CD4-positive, CD25-positive, alpha-beta regulatory T cell (primary cell): ENCODE results near the gene NCK2. TPM values are rescaled to one million over a fixed set of nuclear protein-coding genes. Genes with fewer than 3 reads are reported as not detected.
A peak's percentile ranks its signal among the peaks of the same experiment; 100 is the strongest.

ENCODE experiments used
- ATAC-seq, 2 donors: fragments of 150-1000 bp; cut with Tn5 transposase; one replicate each; pipeline ENCODE4 v1.10.0; 2021; ENCODE audit warnings: low read depth in 2 of 2, moderate number of reproducible peaks in 2 of 2, moderate library complexity in 1 of 2
- DNase-seq, 3 donors: peaks; one replicate each; pipeline versions ENCODE4 v3.0.0 to v3.0.0-alpha.2; 2012 to 2022; ENCODE audit warnings: mixed read lengths in 1 of 3
- H3K27ac ChIP-seq: one replicate; pipeline ENCODE4 v1.7.0; 2013; ENCODE audit warnings: mild to moderate bottlenecking, low read length; ENCODE audit not compliant: insufficient read depth, poor library complexity, severe bottlenecking
- H3K27me3 ChIP-seq: one replicate; pipeline ENCODE4 v1.7.0; 2013; ENCODE audit warnings: low read length; ENCODE audit not compliant: control insufficient read depth, insufficient read depth
- H3K36me3 ChIP-seq: one replicate; pipeline ENCODE4 v1.7.0; 2013; ENCODE audit warnings: mild to moderate bottlenecking, low read length, moderate library complexity; ENCODE audit not compliant: control insufficient read depth, insufficient read depth
- H3K4me1 ChIP-seq: 2 replicates; pipeline ENCODE4 v1.7.0; 2013; ENCODE audit warnings: mild to moderate bottlenecking, low read length; ENCODE audit not compliant: insufficient read depth, control insufficient read depth, poor library complexity, severe bottlenecking
- H3K4me3 ChIP-seq: one replicate; pipeline ENCODE4 v1.7.0; 2013; ENCODE audit warnings: low read depth, mild to moderate bottlenecking, low read length, moderate library complexity
- H3K9me3 ChIP-seq, 2 experiments: 1 replicate in 1 of 2; 2 replicates in 1 of 2; pipeline ENCODE4 v1.7.0; 2013; ENCODE audit warnings: low read length in 2 of 2, mild to moderate bottlenecking in 1 of 2, moderate library complexity in 1 of 2; ENCODE audit not compliant: control insufficient read depth in 2 of 2
- H3K27ac Mint-ChIP-seq, 3 donors: one replicate each; pipeline ENCODE4 v1.8.0; 2020 to 2022; ENCODE audit warnings: mild to moderate bottlenecking in 3 of 3, mixed read lengths in 3 of 3, moderate library complexity in 2 of 3
- H3K27me3 Mint-ChIP-seq: one replicate; pipeline ENCODE4 v1.8.0; 2022; ENCODE audit warnings: mild to moderate bottlenecking, mixed read lengths
- H3K36me3 Mint-ChIP-seq: one replicate; pipeline ENCODE4 v1.8.0; 2020; ENCODE audit warnings: mixed read lengths
- H3K4me1 Mint-ChIP-seq, 4 donors: one replicate each; pipeline ENCODE4 v1.8.0; 2020 to 2022; ENCODE audit warnings: mixed read lengths in 4 of 4, mild to moderate bottlenecking in 1 of 4
- H3K4me3 Mint-ChIP-seq, 4 donors: one replicate each; pipeline ENCODE4 v1.8.0; 2020 to 2022; ENCODE audit warnings: mild to moderate bottlenecking in 4 of 4, mixed read lengths in 4 of 4, moderate library complexity in 3 of 4
- H3K9me3 Mint-ChIP-seq, 7 donors: one replicate each; pipeline ENCODE4 v1.8.0; 2020 to 2022; ENCODE audit warnings: mixed read lengths in 7 of 7, mild to moderate bottlenecking in 3 of 7, moderate library complexity in 2 of 7
- polyA plus RNA-seq, 4 donors: library from polyadenylated mRNA; unstranded; fragments of 300-500 nt; fragmentation: Illumina TruSeq; gene quantifications; one replicate each; pipeline ENCODE4 v1.2.3, GENCODE V29; 2021
- total RNA-seq: library from RNA; stranded (reverse); gene quantifications from one replicate; pipeline ENCODE4 v1.2.3, GENCODE V29; 2022

The NCK2 gene
- total and polyA plus RNA-seq, 5 donors from 2014 or later: 44.8 to 167 (median 60.5) TPM

GRCh38 chr2:105802587-105802986, 57.9 kb downstream of the NCK2 start:
- Mint-ChIP-seq H3K9me3 (no peaks in the 10 kb centered on the region), H3K27me3 (no peaks in the 10 kb centered on the region), H3K4me3 (peak overlapping the region; percentile 75 to 88 (median 86)), H3K36me3 (peaks cover 25% of the 10 kb centered on the region), H3K27ac (peak overlapping the region; percentile 93 to 95 (median 94)), H3K4me1 (peaks cover 52 to 97% (median 90%) of the 10 kb centered on the region in 4 donors)
- ATAC-seq: peak; percentile 65 to 68
- Histone ChIP-seq H3K9me3 (no peaks in the 10 kb centered on the region), H3K27ac (peak overlapping the region; percentile 92), H3K4me1 (peaks cover 92% of the 10 kb centered on the region), H3K4me3 (peak overlapping the region; percentile 65), H3K36me3 (peaks cover 9% of the 10 kb centered on the region), H3K27me3 (no peaks in the 10 kb centered on the region)
- DNase-seq: peak; percentile 65 to 74 (median 67)

- H3K4me3 Mint-ChIP-seq: peak overlapping the region; percentile 3 to 86 (median 80)
- Histone ChIP-seq H3K27me3 (no peaks in the 10 kb centered on the region), H3K4me3 (peak overlapping the region; percentile 65), H3K9me3 (no peaks in the 10 kb centered on the region), H3K36me3 (peaks cover 9% of the 10 kb centered on the region), H3K4me1 (peaks cover 87% of the 10 kb centered on the region), H3K27ac (peak overlapping the region; percentile 92)
- ATAC-seq: no peak
- peak overlapping the region; percentile 72 to 95 (median 93) for H3K27ac Mint-ChIP-seq
- peaks cover 51 to 96% (median 88%) of the 10 kb centered on the region in 4 donors for H3K4me1 Mint-ChIP-seq
- no peak for DNase-seq
- peaks cover 25% of the 10 kb centered on the region for H3K36me3 Mint-ChIP-seq
- no peaks in the 10 kb centered on the region for H3K9me3 Mint-ChIP-seq
- no peaks in the 10 kb centered on the region for H3K27me3 Mint-ChIP-seq
Observed at GRCh38 chr2:105803337-105803736, 58.6 kb downstream of the NCK2 start.

- Mint-ChIP-seq H3K4me3 (peak overlapping the region; percentile 3 to 86 (median 80)), H3K4me1 (peaks cover 51 to 96% (median 89%) of the 10 kb centered on the region in 4 donors), H3K27me3 (no peaks in the 10 kb centered on the region), H3K9me3 (no peaks in the 10 kb centered on the region), H3K27ac (peak overlapping the region; percentile 72 to 95 (median 93)), H3K36me3 (peaks cover 29% of the 10 kb centered on the region)
- Histone ChIP-seq H3K9me3 (no peaks in the 10 kb centered on the region), H3K27ac (peak overlapping the region; percentile 92), H3K27me3 (no peaks in the 10 kb centered on the region), H3K4me1 (peaks cover 87% of the 10 kb centered on the region), H3K4me3 (peak overlapping the region; percentile 65), H3K36me3 (peaks cover 9% of the 10 kb centered on the region)
- ATAC-seq (no peak), DNase-seq (no peak)
Observed at GRCh38 chr2:105803773-105804172, 59.1 kb downstream of the NCK2 start.

GRCh38 chr2:105804266-105804665, 59.6 kb downstream of the NCK2 start:
- H3K36me3 Mint-ChIP-seq: peaks cover 32% of the 10 kb centered on the region
- no peaks in the 10 kb centered on the region for H3K9me3 Mint-ChIP-seq
- DNase-seq: no peak
- H3K9me3 ChIP-seq: no peaks in the 10 kb centered on the region
- peak overlapping the region; percentile 72 to 95 (median 93) for H3K27ac Mint-ChIP-seq
- peaks cover 55 to 96% (median 88%) of the 10 kb centered on the region in 4 donors for H3K4me1 Mint-ChIP-seq
- ATAC-seq: no peak
- peak overlapping the region; percentile 3 to 86 (median 80) for H3K4me3 Mint-ChIP-seq
- peak overlapping the region; percentile 65 for H3K4me3 ChIP-seq
- H3K27me3 Mint-ChIP-seq: no peaks in the 10 kb centered on the region
- no peaks in the 10 kb centered on the region for H3K27me3 ChIP-seq
- H3K36me3 ChIP-seq: peaks cover 9% of the 10 kb centered on the region
- peaks cover 87% of the 10 kb centered on the region for H3K4me1 ChIP-seq
- peak overlapping the region; percentile 92 for H3K27ac ChIP-seq

- no peaks in the 10 kb centered on the region for H3K27me3 ChIP-seq
- no peaks in the 10 kb centered on the region for H3K27me3 Mint-ChIP-seq
- peak; percentile 24 to 27 for ATAC-seq
- H3K4me3 ChIP-seq: peak overlapping the region; percentile 61
- no peak for DNase-seq
- H3K36me3 ChIP-seq: peaks cover 4% of the 10 kb centered on the region
- H3K27ac Mint-ChIP-seq: peak overlapping the region; percentile 91 to 94 (median 94)
- H3K4me1 Mint-ChIP-seq: peaks cover 60 to 96% (median 87%) of the 10 kb centered on the region in 4 donors
- peak overlapping the region; percentile 33 to 83 (median 60) for H3K4me3 Mint-ChIP-seq
- peaks cover 86% of the 10 kb centered on the region for H3K4me1 ChIP-seq
- no peaks in the 10 kb centered on the region for H3K9me3 Mint-ChIP-seq
- no peaks in the 10 kb centered on the region for H3K9me3 ChIP-seq
- peak overlapping the region; percentile 66 for H3K27ac ChIP-seq
- H3K36me3 Mint-ChIP-seq: peaks cover 31% of the 10 kb centered on the region
Observed at GRCh38 chr2:105806996-105807395, 62.3 kb downstream of the NCK2 start.

- Histone ChIP-seq H3K4me1 (peaks cover 85% of the 10 kb centered on the region), H3K36me3 (peaks cover 3% of the 10 kb centered on the region), H3K27me3 (no peaks in the 10 kb centered on the region), H3K27ac (peak overlapping the region; percentile 48), H3K9me3 (no peaks in the 10 kb centered on the region), H3K4me3 (peak overlapping the region; percentile 39)
- Mint-ChIP-seq H3K4me1 (peaks cover 54 to 96% (median 87%) of the 10 kb centered on the region in 4 donors), H3K36me3 (peaks cover 22% of the 10 kb centered on the region), H3K9me3 (no peaks in the 10 kb centered on the region), H3K4me3 (peak overlapping the region; percentile 55 to 88 (median 84)), H3K27me3 (no peaks in the 10 kb centered on the region), H3K27ac (peak overlapping the region; percentile 67 to 89 (median 89))
- ATAC-seq (no peak), DNase-seq (no peak)
Observed at GRCh38 chr2:105808423-105809096, 63.8 kb downstream of the NCK2 start.

- H3K27me3 Mint-ChIP-seq: no peaks in the 10 kb centered on the region
- Histone ChIP-seq H3K9me3 (no peaks in the 10 kb centered on the region), H3K4me1 (peaks cover 85% of the 10 kb centered on the region), H3K4me3 (peak overlapping the region; percentile 39), H3K27ac (peak overlapping the region; percentile 49), H3K36me3 (peaks cover 7% of the 10 kb centered on the region), H3K27me3 (no peaks in the 10 kb centered on the region)
- peaks cover 26% of the 10 kb centered on the region for H3K36me3 Mint-ChIP-seq
- H3K9me3 Mint-ChIP-seq: no peaks in the 10 kb centered on the region
- peaks cover 53 to 96% (median 87%) of the 10 kb centered on the region in 4 donors for H3K4me1 Mint-ChIP-seq
- DNase-seq: peak in 1 of 3 donors; percentile 28
- H3K27ac Mint-ChIP-seq: peak overlapping the region; percentile 89 to 98 (median 89)
- H3K4me3 Mint-ChIP-seq: peak overlapping the region; percentile 7 to 85 (median 69)
- peak in 1 of 2 donors; percentile 33 for ATAC-seq
Observed at GRCh38 chr2:105809097-105809473, 64.4 kb downstream of the NCK2 start.
